Right hindlimb (tissue), 1 donor: ENCODE data around the gene FSTL5.

ENCODE experiments used
- DNase-seq: peaks from one replicate; pipeline ENCODE4 v3.0.0-alpha.2; 2018

Gene FSTL5

DNA sequence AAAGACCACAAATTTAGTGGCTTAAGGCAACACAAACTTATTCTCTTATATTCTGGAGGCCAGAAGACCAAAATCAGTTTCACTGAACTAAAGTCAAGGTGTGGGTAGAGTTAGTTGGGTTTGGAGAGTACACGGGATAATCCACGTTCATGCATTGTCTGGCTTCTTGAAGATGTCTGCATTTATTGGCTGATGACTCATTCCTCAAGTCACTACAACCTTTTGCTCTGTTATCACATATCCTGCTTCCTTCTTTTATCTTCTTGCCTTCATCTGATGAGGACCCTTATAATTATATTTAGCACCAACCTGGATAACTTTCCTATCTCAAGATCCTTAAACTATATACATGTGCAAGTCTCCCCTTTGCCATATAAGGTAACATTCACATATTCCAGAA is 590.0 kb downstream of the FSTL5 start:
- DNase-seq: no peak

DNA sequence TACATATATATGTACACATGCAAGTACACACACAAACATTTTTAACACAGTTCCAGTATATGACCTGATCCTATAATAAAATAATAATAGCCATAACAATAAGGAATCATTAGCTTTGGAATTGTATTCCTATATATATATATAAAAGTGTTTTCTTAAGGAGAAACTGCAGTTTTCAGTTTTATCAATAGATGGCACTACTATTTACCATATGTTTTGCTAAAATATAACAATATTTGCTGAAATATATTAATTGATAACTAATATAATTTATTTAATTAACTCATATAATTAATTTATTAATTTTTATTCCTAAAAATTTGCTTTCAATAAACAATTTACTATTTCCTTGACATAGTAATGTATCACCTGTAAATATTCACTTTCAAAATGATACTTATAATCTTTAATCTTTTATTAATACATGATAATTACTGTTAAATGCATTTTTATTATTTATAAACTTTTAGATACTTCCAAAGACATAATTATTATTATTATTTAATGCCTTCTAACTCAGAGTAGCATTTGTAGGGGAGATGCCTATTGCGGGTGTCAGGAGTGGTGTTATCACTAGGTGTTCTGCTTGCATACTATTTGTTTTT is 599.5 kb downstream of the FSTL5 start:
- DNase-seq: no peak

DNA sequence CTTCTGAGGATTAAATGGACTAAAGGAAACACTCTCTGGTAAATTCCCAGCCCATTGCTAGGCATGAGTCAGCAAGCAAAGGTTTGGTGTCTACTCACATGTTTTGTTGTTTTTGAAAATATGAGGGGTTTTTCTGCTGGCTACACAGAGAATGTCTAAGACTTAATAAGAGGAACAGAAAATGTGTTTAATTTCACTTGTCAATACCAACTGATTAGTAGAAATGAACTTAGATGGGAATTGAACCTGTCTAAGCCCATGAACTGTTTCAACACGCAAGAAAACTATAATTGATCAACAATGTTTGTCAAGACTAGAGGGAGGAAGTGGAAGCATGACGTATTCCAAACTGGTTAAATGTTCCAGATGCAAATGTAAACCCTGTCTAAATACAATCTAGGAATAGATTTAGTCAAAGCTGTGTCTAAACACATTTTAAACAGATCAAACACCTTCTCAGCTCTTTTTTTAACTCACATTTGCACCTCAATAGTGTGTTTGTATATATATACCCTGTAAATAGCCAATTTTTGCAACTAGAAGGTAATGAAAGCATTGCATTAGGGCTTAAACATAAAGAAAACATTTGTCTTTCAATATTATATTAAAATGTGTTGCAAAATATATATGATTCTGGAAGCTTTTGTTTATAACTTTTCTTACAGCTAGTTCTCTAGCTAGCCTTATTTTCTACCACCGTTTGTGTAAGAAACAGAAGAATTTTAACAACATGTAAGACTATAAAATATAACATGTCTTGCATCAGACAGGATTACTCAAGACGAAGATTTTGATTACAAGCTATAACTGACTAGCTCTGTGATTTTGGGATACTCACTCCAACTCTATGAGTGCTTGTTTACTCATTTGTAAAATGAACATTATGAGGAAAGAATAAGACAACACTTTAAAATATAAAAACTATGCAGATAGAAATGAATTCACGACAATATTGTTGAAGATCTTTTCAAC is 607.8 kb downstream of the FSTL5 start:
- DNase-seq: no peak

DNA sequence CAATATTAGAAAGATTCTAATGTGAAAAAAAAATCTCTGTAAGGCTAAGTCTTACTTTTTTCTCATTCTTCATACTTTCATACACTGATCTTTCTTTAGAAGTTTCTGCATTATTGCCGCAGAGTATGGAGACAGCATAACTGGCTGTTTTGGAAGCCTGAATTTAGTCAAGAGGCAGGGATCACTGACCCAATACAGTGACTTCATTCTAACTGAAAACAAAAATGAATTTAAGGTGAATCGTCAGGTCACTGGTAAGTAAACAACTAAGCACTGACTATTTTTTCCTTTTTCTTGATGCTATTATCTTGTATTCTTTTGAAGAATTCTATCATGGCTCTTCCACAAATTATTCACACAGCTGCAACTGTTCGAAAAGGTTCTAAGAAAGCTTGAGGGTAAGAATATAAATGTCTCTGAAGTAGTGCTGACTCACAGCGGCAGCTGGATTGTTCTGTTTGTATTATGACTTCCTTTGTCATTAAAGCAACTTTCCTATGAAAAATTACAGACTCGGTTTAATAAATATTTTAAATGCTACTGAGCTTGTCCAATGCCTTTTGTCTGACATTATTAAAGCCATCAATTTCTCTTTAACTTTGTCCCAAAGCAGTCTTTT is 609.3 kb downstream of the FSTL5 start:
- DNase-seq: no peak

DNA sequence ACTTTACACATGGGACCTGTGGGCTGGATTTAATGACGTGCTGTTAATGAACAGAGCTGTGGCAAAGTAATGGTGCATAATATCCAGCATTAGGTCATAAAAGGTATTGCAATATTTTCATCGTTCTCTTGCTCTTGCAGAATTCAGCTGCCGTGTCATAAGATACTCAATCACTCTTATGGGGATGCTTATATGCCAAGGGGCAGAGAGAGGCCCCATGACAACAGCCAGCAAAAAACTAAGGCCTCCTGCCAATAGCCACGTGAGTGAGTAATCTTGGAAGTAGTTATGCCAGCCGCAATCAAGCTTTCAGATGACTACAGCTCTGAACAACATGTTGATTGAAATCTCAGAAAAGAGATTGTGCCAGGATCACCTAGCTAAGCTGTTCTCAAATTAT is 616.9 kb downstream of the FSTL5 start:
- DNase-seq: no peak

DNA sequence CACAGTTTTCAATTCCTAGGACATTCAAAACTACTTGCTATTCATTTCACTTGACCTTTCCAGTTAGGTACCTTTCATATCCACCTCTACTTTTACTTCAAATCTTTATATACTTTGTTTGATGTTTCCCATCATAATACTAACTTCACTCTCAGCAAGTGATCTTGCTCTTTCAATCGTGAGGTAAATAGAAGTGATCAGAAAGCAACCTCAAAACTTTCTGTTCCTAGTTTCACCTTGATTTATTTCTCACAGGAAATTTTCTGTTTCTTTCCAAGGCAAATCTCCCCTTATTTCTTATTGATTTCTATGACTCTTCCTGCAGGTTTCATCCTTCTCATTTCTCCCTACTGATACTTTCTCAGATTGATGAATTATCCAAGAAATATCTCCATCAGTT is 623.5 kb downstream of the FSTL5 start:
- no peak for DNase-seq

DNA sequence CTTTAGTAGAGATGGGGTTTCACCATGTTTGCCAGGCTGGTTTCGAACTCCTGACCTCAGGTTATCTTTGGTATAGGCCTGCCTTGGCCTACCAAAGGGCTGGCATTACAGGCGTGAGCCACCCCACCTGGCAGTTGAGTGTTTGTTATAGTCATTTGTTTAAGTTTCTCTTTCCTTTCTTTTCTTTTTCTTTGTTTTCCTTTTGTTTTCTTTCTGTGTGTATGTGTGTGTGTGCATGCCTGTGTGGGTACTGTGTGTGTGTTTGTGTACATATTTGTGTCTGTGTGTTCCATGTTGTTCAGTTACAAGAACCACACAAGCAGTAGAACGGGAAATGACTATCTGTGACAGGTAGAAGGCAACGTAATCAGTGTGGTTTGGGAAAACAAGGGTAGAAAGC is 624.9 kb downstream of the FSTL5 start:
- no peak for DNase-seq

- no peak for DNase-seq
Observed at GRCh38 chr4:161530710-161531109, 633.1 kb downstream of the FSTL5 start.

DNA sequence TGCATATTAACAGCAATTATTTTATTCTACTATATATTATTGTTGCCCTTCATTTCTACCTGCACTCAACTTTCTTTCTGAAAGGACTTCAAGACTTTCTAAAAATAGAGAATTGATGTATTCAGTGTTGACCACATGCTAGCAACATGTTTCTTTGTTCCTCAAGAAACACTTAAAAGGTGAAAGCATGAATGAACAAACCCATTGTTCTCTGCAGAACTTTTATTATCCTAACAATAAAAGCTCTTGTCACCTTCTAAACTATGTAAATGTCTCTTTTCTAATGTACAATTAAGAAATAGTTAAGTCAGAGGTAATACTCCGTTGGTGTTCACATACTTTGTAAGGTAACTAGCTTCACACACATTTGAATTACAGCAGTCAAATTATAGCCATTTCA is 638.7 kb downstream of the FSTL5 start:
- no peak for DNase-seq

DNA sequence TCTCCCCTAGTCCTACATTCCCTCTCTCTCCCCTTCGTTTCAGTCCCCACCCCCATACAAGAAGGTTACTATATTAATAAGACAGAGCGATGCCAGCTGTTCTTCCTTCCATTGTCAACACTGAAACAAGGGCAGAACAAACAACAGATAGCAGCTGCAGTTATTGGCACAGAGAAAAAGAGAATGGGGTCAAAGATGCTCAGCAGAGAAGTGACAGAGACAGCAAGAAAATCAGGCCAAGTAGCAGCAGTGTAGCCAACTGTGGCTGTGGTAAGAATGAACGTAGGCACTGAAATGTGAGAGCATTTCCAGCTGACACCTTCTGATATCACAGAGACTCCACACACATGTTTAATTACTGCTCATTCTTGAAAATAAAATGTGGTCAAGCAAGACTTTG is 641.8 kb downstream of the FSTL5 start:
- peak; percentile 68 for DNase-seq

GRCh38 chr4:161519611-161520010 is 644.2 kb downstream of the FSTL5 start:
- DNase-seq: no peak

DNA sequence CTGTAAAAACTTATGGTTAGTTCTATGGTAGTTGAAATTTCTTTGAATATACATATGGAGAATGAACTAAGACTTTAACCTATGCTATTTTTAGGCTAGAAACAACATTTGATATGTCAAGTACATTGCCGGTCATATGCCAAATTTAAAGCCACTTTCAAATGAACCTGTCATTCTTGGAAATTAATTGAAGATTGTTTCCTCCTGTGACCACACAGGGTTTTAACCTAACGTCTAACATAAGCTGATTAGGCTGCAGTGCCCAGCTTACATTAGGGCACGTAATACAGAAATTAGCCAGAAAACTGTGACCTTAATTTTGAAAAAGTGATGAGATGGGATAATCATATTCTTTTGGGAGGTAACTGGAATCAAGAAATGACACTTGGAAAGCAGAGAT is 645.9 kb downstream of the FSTL5 start:
- no peak for DNase-seq

- no peak for DNase-seq
Observed at GRCh38 chr4:161505141-161505540, 658.7 kb downstream of the FSTL5 start.

GRCh38 chr4:161498155-161498554 is 665.6 kb downstream of the FSTL5 start:
- no peak for DNase-seq

GRCh38 chr4:161486461-161486860 is 677.3 kb downstream of the FSTL5 start:
- no peak for DNase-seq

DNA sequence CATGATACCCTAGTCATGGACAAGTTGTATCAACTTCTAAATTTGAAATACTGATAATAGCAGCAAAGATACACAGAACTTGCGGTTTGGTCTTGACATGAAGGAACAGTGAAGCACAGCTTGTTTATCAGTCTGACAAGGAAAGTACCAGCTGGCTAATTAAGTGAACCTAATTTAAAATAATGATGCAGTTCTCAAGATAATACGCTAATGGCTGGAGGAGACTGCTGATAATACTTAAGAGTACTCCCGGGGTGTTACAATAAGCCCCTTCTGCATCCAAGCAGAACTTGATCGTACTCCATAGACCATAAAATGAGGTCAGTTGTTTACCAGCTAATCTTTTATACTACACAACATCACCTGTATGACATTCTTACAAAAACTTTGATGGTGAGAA is 697.5 kb downstream of the FSTL5 start:
- no peak for DNase-seq

- no peak for DNase-seq
Observed at GRCh38 chr4:161463436-161463835, 700.4 kb downstream of the FSTL5 start.

GRCh38 chr4:161457906-161458305 is 705.9 kb downstream of the FSTL5 start:
- no peak for DNase-seq

GRCh38 chr4:161457311-161457710 is 706.5 kb downstream of the FSTL5 start:
- DNase-seq: no peak

GRCh38 chr4:161454860-161455259 is 708.9 kb downstream of the FSTL5 start:
- DNase-seq: no peak

GRCh38 chr4:161448550-161449180 is 715.1 kb downstream of the FSTL5 start:
- no peak for DNase-seq

- no peak for DNase-seq
Observed at GRCh38 chr4:161444626-161445025, 719.2 kb downstream of the FSTL5 start.

- DNase-seq: no peak
Observed at GRCh38 chr4:161442921-161443320, 720.9 kb downstream of the FSTL5 start.
